GM19328 (cell line): Measurements from ENCODE around the gene ARHGEF19.

ENCODE experiments used
- ATAC-seq: cut with Tn5 transposase; IDR thresholded peaks from one replicate; pipeline ENCODE4 v1.9.1; 2021; ENCODE audit warnings: mild to moderate bottlenecking, moderate library complexity; ENCODE audit not compliant: unreplicated experiment

Gene ARHGEF19

DNA sequence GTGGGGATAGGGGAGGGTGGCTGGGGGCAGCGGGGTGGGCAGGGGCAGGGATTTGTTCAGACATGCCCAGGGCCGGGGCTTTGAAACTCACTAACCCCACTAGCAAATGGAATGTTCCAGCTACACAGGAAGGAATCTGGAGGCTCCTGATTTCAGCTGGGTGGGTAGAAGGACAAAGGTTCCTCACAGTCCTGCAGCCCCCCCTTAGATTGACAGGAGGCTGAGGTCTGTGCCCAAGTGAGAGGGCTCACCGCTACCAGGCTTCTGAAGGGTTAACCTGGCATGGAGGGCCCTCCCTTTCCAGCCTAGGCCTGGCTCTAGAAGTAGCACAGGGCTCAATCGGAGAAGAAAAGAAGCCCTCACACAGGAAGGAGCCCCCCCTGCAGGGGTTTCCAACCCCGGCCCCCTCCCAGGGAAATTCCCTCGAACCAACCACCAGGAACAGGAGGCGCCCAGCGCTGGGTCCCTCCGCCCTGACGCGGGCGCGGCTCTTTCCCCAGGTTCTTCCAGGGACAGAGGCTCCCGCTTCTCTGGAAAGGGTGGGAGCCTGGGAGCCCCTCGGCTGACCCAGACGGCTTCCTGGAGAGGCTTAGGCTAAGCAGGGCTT is 59.9 kb downstream of the ARHGEF19 start:
- no peak for ATAC-seq

DNA sequence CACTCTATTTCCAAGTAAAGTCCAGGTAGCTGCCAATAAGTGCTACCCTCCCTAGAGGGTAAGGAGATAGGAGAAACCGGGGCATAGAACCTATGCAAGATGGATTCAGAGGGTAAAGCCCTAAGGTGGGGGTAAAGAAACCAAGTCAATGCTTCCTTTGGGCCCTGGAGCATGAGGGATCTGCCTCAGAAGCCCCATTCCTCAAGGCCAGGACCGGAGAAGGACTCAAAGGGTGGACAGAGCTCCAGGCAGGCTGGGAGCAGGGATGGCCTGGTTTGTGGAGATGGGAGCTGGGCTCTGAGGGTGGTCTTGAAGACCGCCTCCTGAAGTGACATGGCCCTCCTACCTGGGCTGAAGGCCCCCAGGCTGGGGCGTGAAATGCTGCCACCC is 60.5 kb downstream of the ARHGEF19 start:
- no peak for ATAC-seq

GRCh38 chr1:16151196-16151994 is 61.1 kb downstream of the ARHGEF19 start:
- ATAC-seq = no peak

DNA sequence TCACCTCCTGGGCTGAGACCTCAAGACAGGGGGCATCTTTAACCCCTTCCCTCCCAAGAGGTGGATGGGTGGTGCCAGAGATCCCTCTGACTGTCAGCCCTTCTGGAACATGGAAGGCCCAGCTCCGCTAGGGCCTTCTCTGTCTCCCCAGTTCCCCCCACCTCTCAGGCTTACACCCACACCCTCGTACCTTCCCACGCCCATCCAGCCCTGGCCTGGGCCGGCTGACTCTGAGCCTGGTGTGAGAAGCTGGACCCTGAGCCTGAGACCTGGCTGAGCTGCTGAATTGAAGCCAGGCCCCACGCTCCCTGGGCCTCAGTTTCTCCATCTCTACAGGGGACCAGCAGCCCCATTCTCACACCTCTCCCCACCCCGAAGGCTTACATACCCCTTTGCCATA is 61.9 kb downstream of the ARHGEF19 start:
- no peak for ATAC-seq

- no peak for ATAC-seq
These were observed 62.6 kb downstream of the ARHGEF19 start for GRCh38 chr1:16149702-16150488.

DNA sequence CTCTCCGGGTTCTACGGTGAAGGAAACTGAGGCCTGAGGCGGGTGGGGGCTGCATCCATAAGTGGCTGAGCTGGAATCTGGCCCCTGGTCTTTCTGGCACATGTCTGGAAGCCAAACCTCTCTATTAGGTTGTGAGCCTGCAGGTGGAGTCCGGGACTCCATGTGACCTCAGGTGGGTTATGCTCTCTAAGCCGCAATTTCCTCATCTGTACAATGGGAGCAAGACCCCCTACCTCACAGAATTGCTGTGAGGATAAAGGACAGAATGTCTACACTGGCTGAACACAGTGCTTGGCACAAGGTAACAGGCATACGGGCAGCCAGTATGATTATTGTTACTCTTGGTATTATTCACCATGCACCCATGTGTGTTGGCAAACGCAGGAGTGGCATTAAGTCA is 63.3 kb downstream of the ARHGEF19 start:
- no peak for ATAC-seq

DNA sequence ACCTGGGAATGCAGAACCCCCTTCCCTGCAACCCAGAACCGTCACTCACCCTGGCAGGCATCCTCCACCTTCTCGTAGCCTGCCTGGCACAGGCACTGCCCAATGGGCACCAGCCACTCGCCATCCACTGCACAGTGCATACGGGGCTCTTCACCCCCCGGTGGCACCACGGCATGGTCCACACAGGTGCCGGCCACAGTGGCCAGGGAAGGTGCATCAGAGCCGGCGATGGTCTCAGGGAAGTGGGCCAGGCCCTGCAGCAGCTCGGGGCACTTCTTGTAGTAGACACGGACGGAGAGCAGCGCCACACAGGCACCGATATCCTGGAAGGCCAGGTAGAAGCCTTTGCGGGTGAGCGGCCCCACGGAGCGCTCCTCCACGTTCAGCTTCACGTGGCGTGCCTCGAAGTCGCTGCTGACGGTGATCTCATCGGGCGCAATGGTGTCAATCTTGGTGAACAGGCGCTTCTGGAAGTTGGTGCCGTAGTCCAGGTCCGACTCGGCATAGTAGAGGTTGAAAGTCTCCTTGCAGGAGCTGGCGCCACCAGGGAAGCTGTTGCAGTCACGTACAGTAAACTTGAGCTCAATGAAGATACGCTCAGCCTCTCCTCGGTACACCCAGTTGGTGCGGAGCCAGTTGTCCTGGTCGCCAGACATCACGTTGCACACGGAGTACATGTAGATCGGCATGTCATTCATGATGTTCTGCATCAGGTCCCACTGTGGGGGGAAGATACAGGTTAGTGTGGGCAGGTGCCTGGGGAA is 63.9 kb downstream of the ARHGEF19 start:
- no peak for ATAC-seq
